Measurements from ENCODE around the gene ARF4.

Gene ARF4

GRCh38 chr3:57544181-57545125, 52.7 kb downstream of the ARF4 start, which contains the start of gene DNAH12:
Gene DNAH12, minus strand, starts transcription at chr3:57544344. Its CDS starts 1,474 bp downstream, at chr3:57542870.
- TF ChIP-seq CTCF (IDR thresholded peaks at IDR 0.05) (no peak), ZFX (IDR thresholded peaks at IDR 0.05; ENCODE audit: borderline replicate concordance) (no peak)
- H3K27ac ChIP-seq, result no peak within 1 kb of the TSS

- no peak for TF ChIP-seq ZFX (IDR thresholded peaks at IDR 0.05; ENCODE audit: borderline replicate concordance)
- TF ChIP-seq CTCF (IDR thresholded peaks at IDR 0.05), result no peak
- H3K27ac ChIP-seq, result peak overlapping the region; percentile 25; the same call in 1 of the 2 replicates
These were observed 58.7 kb downstream of the ARF4 start for GRCh38 chr3:57538465-57538864.

- peak overlapping the region; percentile 48 for H3K27ac ChIP-seq
- TF ChIP-seq CTCF (IDR thresholded peaks at IDR 0.05), result peak; percentile 16; the same call in 1 of the 2 replicates
- no peak for TF ChIP-seq ZFX (IDR thresholded peaks at IDR 0.05; ENCODE audit: borderline replicate concordance)
These were observed 67.0 kb downstream of the ARF4 start for GRCh38 chr3:57530071-57530608.
